Forelimb muscle (tissue), 1 donor: Measurements from ENCODE around the gene SNAP91. TPM values are rescaled to one million over a fixed set of nuclear protein-coding genes. Genes with fewer than 3 reads are reported as not detected.
A peak's percentile ranks its signal among the peaks of the same experiment; 100 is the strongest.

Experiments used
- DNase-seq: peaks from one replicate; pipeline ENCODE4 v3.0.0-alpha.2; 2013; ENCODE audit warnings: low read depth
- polyA plus RNA-seq: library from polyadenylated mRNA; unstranded; fragments of 120-200 nt; gene quantifications from one replicate; pipeline ENCODE4 v1.2.1, GENCODE V29; 2013; ENCODE audit not compliant: insufficient read length

The SNAP91 gene
- polyA plus RNA-seq, 1 donor, result 1.8 TPM

GRCh38 chr6:83546636-83547035 is 162.3 kb downstream of the SNAP91 start:
- DNase-seq, result no peak

GRCh38 chr6:83539678-83540077 is 169.2 kb downstream of the SNAP91 start:
- no peak for DNase-seq

- DNase-seq, result no peak
These were observed 172.0 kb downstream of the SNAP91 start for GRCh38 chr6:83536647-83537589.

GRCh38 chr6:83536034-83536646 is 172.8 kb downstream of the SNAP91 start:
- no peak for DNase-seq

- no peak for DNase-seq
These were observed 190.0 kb downstream of the SNAP91 start for GRCh38 chr6:83518816-83519480.

- DNase-seq, result no peak
These were observed 191.4 kb downstream of the SNAP91 start for GRCh38 chr6:83517500-83517899.

- peak; percentile 44 for DNase-seq
These were observed 193.9 kb downstream of the SNAP91 start for GRCh38 chr6:83514866-83515466.

- no peak for DNase-seq
These were observed 194.4 kb downstream of the SNAP91 start for GRCh38 chr6:83514466-83514865.

GRCh38 chr6:83511901-83512681 is 196.8 kb downstream of the SNAP91 start, which contains the start of gene PRSS35:
Gene PRSS35 (plus strand): TSS chr6:83512534. CDS start chr6:83523442, 10,908 bp downstream.
- no peak for DNase-seq

- DNase-seq, result no peak
These were observed 197.6 kb downstream of the SNAP91 start for GRCh38 chr6:83511266-83511665.

- DNase-seq, result no peak
These were observed 198.1 kb downstream of the SNAP91 start for GRCh38 chr6:83510791-83511190.

GRCh38 chr6:83509441-83509840 is 199.5 kb downstream of the SNAP91 start:
- no peak for DNase-seq

- peak; percentile 62 for DNase-seq
These were observed 203.5 kb downstream of the SNAP91 start for GRCh38 chr6:83505356-83505755.

Other genes with a start within 250 kb of the SNAP91 start
- gene PRSS35, start 196.6 kb downstream of the SNAP91 start, polyA plus RNA-seq, result 18.8 TPM
- gene RIPPLY2, start 144.3 kb upstream of the SNAP91 start, polyA plus RNA-seq, result not detected
- gene CYB5R4, start 150.6 kb upstream of the SNAP91 start, polyA plus RNA-seq, result 10.4 TPM